Caco-2 (cell line): ENCODE measurements around the gene BANF2. TPM values are rescaled to one million over a fixed set of nuclear protein-coding genes. Genes with fewer than 3 reads are reported as not detected.

Experiments
- Bru-seq: library from RNA; stranded (reverse); fragments of 400-500 nt; gene quantifications from one replicate; lab custom pipeline; 2021; lab: Mats Ljungman, UMichigan
- BruChase-seq, 2 experiments: library from RNA; stranded (reverse); fragments of 400-500 nt; gene quantifications; one replicate each; lab custom pipeline; 2021; lab: Mats Ljungman, UMichigan
- BruUV-seq: library from RNA; stranded (reverse); fragments of 400-500 nt; replicated peaks from 2 replicates; lab custom pipeline; 2021; lab: Mats Ljungman, UMichigan
- CTCF ChIA-PET: fragments of 300-600 bp; sonication (Branson Sonifier 250); formaldehyde crosslinking; loops from one replicate; lab custom pipeline; 2022; ENCODE audit warnings: antibody characterized with exemption; lab: Charles Lee
- POLR2A ChIA-PET: fragments of 300-600 bp; sonication (Branson Sonifier 250); formaldehyde crosslinking; loops from one replicate; lab custom pipeline; 2022; ENCODE audit warnings: antibody characterized with exemption; lab: Charles Lee
- DNase-seq, 2 experiments: peaks; one replicate each; pipeline versions ENCODE4 v3.0.0 to v3.0.0-alpha.2; 2020 to 2022
- H3K27me3 ChIP-seq: replicated peaks from 2 replicates; pipeline ENCODE4 v1.6.0; 2011; ENCODE audit warnings: low read length; ENCODE audit not compliant: control insufficient read depth, insufficient read depth
- H3K36me3 ChIP-seq: 2 replicates; pipeline ENCODE4 v1.5.1; 2011; ENCODE audit warnings: low read length; ENCODE audit not compliant: control insufficient read depth, insufficient read depth
- H3K4me1 ChIP-seq: fragments of 250-450 bp; sonication (Bioruptor Pico); 2 replicates; pipeline ENCODE4 v1.5.1; 2020; ENCODE audit warnings: mild to moderate bottlenecking
- H3K4me3 ChIP-seq: 2 replicates; pipeline ENCODE4 v1.5.1; 2011; ENCODE audit warnings: low read depth, mild to moderate bottlenecking, control low read depth, low read length
- H3K9me3 ChIP-seq: fragments of 250-450 bp; sonication (Bioruptor Pico); 2 replicates; pipeline ENCODE4 v1.5.1; 2020; ENCODE audit warnings: mild to moderate bottlenecking, moderate library complexity
- H3K27ac Mint-ChIP-seq: one replicate; pipeline ENCODE4 v1.8.0; 2022; ENCODE audit warnings: mixed read lengths; ENCODE audit not compliant: unreplicated experiment
- H3K27me3 Mint-ChIP-seq: one replicate; pipeline ENCODE4 v1.8.0; 2022; ENCODE audit warnings: mixed read lengths; ENCODE audit not compliant: insufficient read depth, unreplicated experiment
- H3K36me3 Mint-ChIP-seq: one replicate; pipeline ENCODE4 v1.8.0; 2022; ENCODE audit warnings: mild to moderate bottlenecking, mixed read lengths; ENCODE audit not compliant: insufficient read depth, unreplicated experiment
- H3K4me1 Mint-ChIP-seq: one replicate; pipeline ENCODE4 v1.8.0; 2022; ENCODE audit warnings: low read depth, mixed read lengths; ENCODE audit not compliant: unreplicated experiment
- H3K4me3 Mint-ChIP-seq: one replicate; pipeline ENCODE4 v1.8.0; 2022; ENCODE audit warnings: mild to moderate bottlenecking, moderate library complexity, mixed read lengths; ENCODE audit not compliant: unreplicated experiment
- H3K9me3 Mint-ChIP-seq: one replicate; pipeline ENCODE4 v1.8.0; 2022; ENCODE audit warnings: mixed read lengths; ENCODE audit not compliant: unreplicated experiment
- CTCF ChIP-seq, 2 experiments: fragments of 200-600 bp in 1 of 2; IDR thresholded peaks; 1 replicate in 1 of 2; 2 replicates in 1 of 2; pipeline versions ENCODE4 v1.5.1 to v1.8.0; 2011 to 2022; ENCODE audit warnings: antibody characterized with exemption in 1 of 2, control low read depth in 1 of 2, inconsistent platforms in 1 of 2, low read depth in 1 of 2, low read length in 1 of 2, mild to moderate bottlenecking in 1 of 2, moderate library complexity in 1 of 2; ENCODE audit not compliant: insufficient read depth in 1 of 2, severe bottlenecking in 1 of 2, unreplicated experiment in 1 of 2
- intact Hi-C: fragments of 100-400 bp; cut with micrococcal nuclease; formaldehyde crosslinking; loops from one replicate; pipeline ENCODE4 v1.10.0; 2022; ENCODE audit not compliant: unreplicated experiment
- long read RNA-seq: library from polyadenylated mRNA; stranded (forward); transcript quantifications from one replicate; pipeline ENCODE4 v2.0.0, GENCODE V29; 2022
- total RNA-seq: library from RNA; stranded (reverse); gene quantifications from 2 replicates; pipeline ENCODE4 v1.2.3, GENCODE V29; 2022

BANF2 gene
- total RNA-seq (2.1 and 3.0 TPM in 2 replicates), Bru-seq, nascent RNA (percentile 34 among the genes with signal in this experiment), BruChase-seq, experiment 1, labeled RNA remaining after a 2-hour chase (percentile 17 among the genes with signal in this experiment), BruChase-seq, experiment 2, labeled RNA remaining after a 6-hour chase (percentile 19 among the genes with signal in this experiment)
- long read RNA-seq, partial matches to known transcripts = 1 of 2 reads
- long read RNA-seq, other reads (novel, unspliced or antisense) = 1 of 2 reads

GRCh38 chr20:17699931-17700351 lies at the start of gene BANF2:
TSS of gene BANF2 (plus strand) at chr20:17699966. CDS start at chr20:17725026, 25,060 bp downstream.
- no peaks in the 10 kb centered on the region for H3K36me3 Mint-ChIP-seq
- Histone ChIP-seq H3K9me3 (no peaks in the 10 kb centered on the region), H3K27me3 (no peaks in the 10 kb centered on the region), H3K4me1 (peaks cover 47% of the 10 kb centered on the region), H3K36me3 (no peaks in the 10 kb centered on the region), H3K4me3 (no peak within 1 kb of the TSS)
- no peak for DNase-seq
- no peak for TF ChIP-seq CTCF (IDR thresholded peaks at IDR 0.05; ENCODE audit: insufficient read depth in 1 of 2, low read depth in 1 of 2, low read length in 1 of 2, severe bottlenecking in 1 of 2, unreplicated experiment in 1 of 2)
- no peaks in the 10 kb centered on the region for H3K9me3 Mint-ChIP-seq
- ChIA-PET CTCF (interaction anchor here (0.6 to 0.7 kb wide), 2 partner anchors 8 to 17 kb away, joined by 3 to 4 read pairs; partner anchors contain the start of gene RRBP1), POLR2A (no interaction called here)
- H3K27ac Mint-ChIP-seq = peak within 1 kb of the TSS; percentile 30
- no peak within 1 kb of the TSS for H3K4me3 Mint-ChIP-seq
- intact Hi-C loops = no loop called here
- peaks cover 23% of the 10 kb centered on the region for H3K4me1 Mint-ChIP-seq
- H3K27me3 Mint-ChIP-seq = no peaks in the 10 kb centered on the region
- no TSS peak for BruUV-seq

GRCh38 chr20:17650301-17651128 lies 49.3 kb upstream of the BANF2 start:
- Mint-ChIP-seq H3K27me3 (no peaks in the 10 kb centered on the region), H3K9me3 (no peaks in the 10 kb centered on the region), H3K4me1 (peaks cover 18% of the 10 kb centered on the region), H3K4me3 (no peak overlapping the region), H3K27ac (no peak overlapping the region), H3K36me3 (peaks cover 99% of the 10 kb centered on the region)
- no peak for DNase-seq
- H3K4me1 ChIP-seq = 0 out of 2 replicates have a peak, but pooled peaks cover 8% of the 10 kb centered on the region
- TF ChIP-seq CTCF (IDR thresholded peaks at IDR 0.05; ENCODE audit: insufficient read depth in 1 of 2, low read depth in 1 of 2, low read length in 1 of 2, severe bottlenecking in 1 of 2, unreplicated experiment in 1 of 2) = no peak
- no peaks in the 10 kb centered on the region for H3K9me3 ChIP-seq
- H3K27me3 ChIP-seq = no peaks in the 10 kb centered on the region
- ChIA-PET POLR2A (no interaction called here), CTCF (interaction anchor here (1.3 kb wide), 1 partner anchor 288 kb away, joined by 5 read pairs; no protein-coding TSS in a partner anchor)
- no peak overlapping the region for H3K4me3 ChIP-seq
- H3K36me3 ChIP-seq = peaks cover 16% of the 10 kb centered on the region
- no TSS peak for BruUV-seq
- intact Hi-C loops = no loop called here

GRCh38 chr20:17651129-17651759 lies 48.5 kb upstream of the BANF2 start:
- no peaks in the 10 kb centered on the region for H3K27me3 ChIP-seq
- DNase-seq = no peak
- no peaks in the 10 kb centered on the region for H3K9me3 Mint-ChIP-seq
- H3K9me3 ChIP-seq = no peaks in the 10 kb centered on the region
- no TSS peak for BruUV-seq
- ChIA-PET CTCF (interaction anchor here (0.7 to 1.3 kb wide), 5 partner anchors 32 to 287 kb away, joined by 3 to 5 read pairs (median 3); partner anchors contain the start of gene RRBP1), POLR2A (no interaction called here)
- H3K36me3 Mint-ChIP-seq = peaks cover 99% of the 10 kb centered on the region
- intact Hi-C loops = no loop called here
- no peak overlapping the region for H3K4me3 Mint-ChIP-seq
- H3K4me1 ChIP-seq = 0 out of 2 replicates have a peak, but pooled peaks cover 8% of the 10 kb centered on the region
- peaks cover 16% of the 10 kb centered on the region for H3K36me3 ChIP-seq
- no peak overlapping the region for H3K4me3 ChIP-seq
- H3K27me3 Mint-ChIP-seq = no peaks in the 10 kb centered on the region
- TF ChIP-seq CTCF (IDR thresholded peaks at IDR 0.05; ENCODE audit: insufficient read depth in 1 of 2, low read depth in 1 of 2, low read length in 1 of 2, severe bottlenecking in 1 of 2, unreplicated experiment in 1 of 2) = no peak
- H3K27ac Mint-ChIP-seq = no peak overlapping the region
- peaks cover 22% of the 10 kb centered on the region for H3K4me1 Mint-ChIP-seq
